GM19328 (cell line): Measurements from ENCODE around the gene TTC33.
"Not testable (repeated sequence)": the region's sequence is repeated elsewhere in the genome, so short reads cannot be mapped to it uniquely, and the experiment has no call there.

Source experiments
- ATAC-seq: cut with Tn5 transposase; IDR thresholded peaks from one replicate; pipeline ENCODE4 v1.9.1; 2021; ENCODE audit warnings: mild to moderate bottlenecking, moderate library complexity; ENCODE audit not compliant: unreplicated experiment

Gene TTC33

GRCh38 chr5:40654377-40654991 is 101.3 kb downstream of the TTC33 start:
- ATAC-seq, result no peak

- no peak for ATAC-seq
Observed at GRCh38 chr5:40653221-40654022, 102.3 kb downstream of the TTC33 start.

- no peak for ATAC-seq
Observed at GRCh38 chr5:40652441-40653220, 103.1 kb downstream of the TTC33 start.

GRCh38 chr5:40651201-40651600 is 104.6 kb downstream of the TTC33 start:
- ATAC-seq, result no peak

- no peak for ATAC-seq
Observed at GRCh38 chr5:40649463-40650030, 106.2 kb downstream of the TTC33 start.

GRCh38 chr5:40648150-40648549 is 107.6 kb downstream of the TTC33 start:
- ATAC-seq, result no peak

GRCh38 chr5:40646266-40646665 is 109.5 kb downstream of the TTC33 start:
- no peak for ATAC-seq

- ATAC-seq, result not testable (repeated sequence)
Observed at GRCh38 chr5:40639531-40639930, 116.2 kb downstream of the TTC33 start.

- no peak for ATAC-seq
Observed at GRCh38 chr5:40634593-40634992, 121.2 kb downstream of the TTC33 start.

GRCh38 chr5:40634154-40634553 is 121.6 kb downstream of the TTC33 start:
- ATAC-seq, result no peak

GRCh38 chr5:40631236-40631635 is 124.5 kb downstream of the TTC33 start:
- ATAC-seq, result no peak

GRCh38 chr5:40630126-40630525 is 125.6 kb downstream of the TTC33 start:
- ATAC-seq, result no peak

GRCh38 chr5:40628407-40628806 is 127.4 kb downstream of the TTC33 start:
- no peak for ATAC-seq

- no peak for ATAC-seq
Observed at GRCh38 chr5:40627706-40628105, 128.1 kb downstream of the TTC33 start.

- ATAC-seq, result no peak
Observed at GRCh38 chr5:40626801-40627200, 129.0 kb downstream of the TTC33 start.

- ATAC-seq, result no peak
Observed at GRCh38 chr5:40623480-40624420, 132.0 kb downstream of the TTC33 start.

- ATAC-seq, result no peak
Observed at GRCh38 chr5:40622463-40623252, 133.1 kb downstream of the TTC33 start.

- ATAC-seq, result no peak
Observed at GRCh38 chr5:40619421-40619820, 136.3 kb downstream of the TTC33 start.

- ATAC-seq, result no peak
Observed at GRCh38 chr5:40618926-40619325, 136.8 kb downstream of the TTC33 start.
